Measurements from ENCODE around the gene CCNA1.

Gene CCNA1

GRCh38 chr13:36480726-36481427, 48.6 kb downstream of the CCNA1 start:
- Histone ChIP-seq H2AK5ac (ENCODE audit: low read depth, low read length) (no peak overlapping the region), H2BK120ac (ENCODE audit: low read depth, low read length) (no peak overlapping the region), H3K9ac (ENCODE audit: low read depth, low read length, poor library complexity) (no peak overlapping the region), H3K4ac (ENCODE audit: low read length) (no peak overlapping the region), H3K4me1 (ENCODE audit: control insufficient read depth in 2 of 2, insufficient read depth in 1 of 2, low read depth in 1 of 2, low read length in 2 of 2) (no peaks in the 10 kb centered on the region), H2BK12ac (ENCODE audit: low read length) (no peak overlapping the region), H4K8ac (ENCODE audit: low read depth, low read length) (no peak overlapping the region), H3K23ac (ENCODE audit: low read depth, low read length, poor library complexity) (no peak overlapping the region), H2BK5ac (ENCODE audit: low read length) (no peak overlapping the region), H3K18ac (ENCODE audit: low read length) (no peak overlapping the region), H3K9me3 (replicated peaks in 1 of 2; ENCODE audit: control insufficient read depth in 2 of 2, insufficient read depth in 1 of 2, low read depth in 1 of 2, low read length in 2 of 2) (peaks cover 0 to 2% of the 10 kb centered on the region in 2 donors), H2AFZ (ENCODE audit: low read length) (no peak overlapping the region), H4K91ac (ENCODE audit: low read depth, low read length, poor library complexity) (no peak overlapping the region), H3K36me3 (replicated peaks in 1 of 2; ENCODE audit: control insufficient read depth in 2 of 2, insufficient read depth in 2 of 2, low read length in 2 of 2) (no peaks in the 10 kb centered on the region), H3K4me2 (ENCODE audit: insufficient read depth, low read length, poor library complexity, severe bottlenecking) (no peak overlapping the region), H3K27ac (replicated peaks; ENCODE audit: low read length) (no peak overlapping the region), H3K14ac (ENCODE audit: low read length) (no peak overlapping the region), H3K79me1 (ENCODE audit: low read depth, low read length) (no peaks in the 10 kb centered on the region), H2BK15ac (ENCODE audit: low read length) (no peak overlapping the region), H3K4me3 (ENCODE audit: low read length in 2 of 2) (no peak overlapping the region), H3K27me3 (ENCODE audit: control insufficient read depth in 3 of 3, insufficient read depth in 3 of 3, low read depth in 1 of 3, low read length in 3 of 3) (no peaks in the 10 kb centered on the region)
- DNase-seq (ENCODE audit: low spot score): no peak
- no CpG with 5 or more reads among the region's 2 CpGs for WGBS, 2 donors (ENCODE audit: extremely low coverage in 2 of 2, insufficient read length in 2 of 2, insufficient replicate concordance in 1 of 2)

- no peak overlapping the region for H3K18ac ChIP-seq (ENCODE audit: low read length)
- no peaks in the 10 kb centered on the region for H3K9me3 ChIP-seq (replicated peaks in 1 of 2; ENCODE audit: control insufficient read depth in 2 of 2, insufficient read depth in 1 of 2, low read depth in 1 of 2, low read length in 2 of 2)
- no peak overlapping the region for H2BK120ac ChIP-seq (ENCODE audit: low read depth, low read length)
- H2AFZ ChIP-seq (ENCODE audit: low read length): no peak overlapping the region
- DNase-seq (ENCODE audit: low spot score): no peak
- no peak overlapping the region for H3K14ac ChIP-seq (ENCODE audit: low read length)
- no peaks in the 10 kb centered on the region for H3K79me1 ChIP-seq (ENCODE audit: low read depth, low read length)
- H3K27me3 ChIP-seq (ENCODE audit: control insufficient read depth in 3 of 3, insufficient read depth in 3 of 3, low read depth in 1 of 3, low read length in 3 of 3): no peaks in the 10 kb centered on the region
- H3K36me3 ChIP-seq (replicated peaks in 1 of 2; ENCODE audit: control insufficient read depth in 2 of 2, insufficient read depth in 2 of 2, low read length in 2 of 2): no peaks in the 10 kb centered on the region
- H3K23ac ChIP-seq (ENCODE audit: low read depth, low read length, poor library complexity): no peak overlapping the region
- no peak overlapping the region for H2BK5ac ChIP-seq (ENCODE audit: low read length)
- H2BK12ac ChIP-seq (ENCODE audit: low read length): no peak overlapping the region
- H3K9ac ChIP-seq (ENCODE audit: low read depth, low read length, poor library complexity): no peak overlapping the region
- no peak overlapping the region for H4K8ac ChIP-seq (ENCODE audit: low read depth, low read length)
- no peaks in the 10 kb centered on the region for H3K4me1 ChIP-seq (ENCODE audit: control insufficient read depth in 2 of 2, insufficient read depth in 1 of 2, low read depth in 1 of 2, low read length in 2 of 2)
- H3K4me2 ChIP-seq (ENCODE audit: insufficient read depth, low read length, poor library complexity, severe bottlenecking): no peak overlapping the region
- H2BK15ac ChIP-seq (ENCODE audit: low read length): no peak overlapping the region
- no peak overlapping the region for H3K27ac ChIP-seq (replicated peaks; ENCODE audit: low read length)
- H3K4ac ChIP-seq (ENCODE audit: low read length): no peak overlapping the region
- H3K4me3 ChIP-seq (ENCODE audit: low read length in 2 of 2): no peak overlapping the region
- H4K91ac ChIP-seq (ENCODE audit: low read depth, low read length, poor library complexity): no peak overlapping the region
- H2AK5ac ChIP-seq (ENCODE audit: low read depth, low read length): no peak overlapping the region
These were observed 57.8 kb downstream of the CCNA1 start for GRCh38 chr13:36490055-36490454.
